Epithelial cell of esophagus (primary cell): ENCODE measurements around the gene CLEC6A.
A peak's percentile ranks its signal among the peaks of the same experiment; 100 is the strongest.
"Not testable (repeated sequence)": the region's sequence is repeated elsewhere in the genome, so short reads cannot be mapped to it uniquely, and the experiment has no call there.

ENCODE experiments used
- DNase-seq: peaks from one replicate; pipeline ENCODE4 v3.0.0; 2010; ENCODE audit warnings: low read depth
- H3K4me3 ChIP-seq: 2 replicates; pipeline ENCODE4 v1.5.1; 2011; ENCODE audit warnings: mild to moderate bottlenecking, low read length, control low read depth
- TF ChIP-seq, protein P1 (sequence below): IDR thresholded peaks from 2 replicates; pipeline ENCODE4 v1.5.1; 2011; ENCODE audit warnings: low read depth, mild to moderate bottlenecking, low read length, control low read depth, inconsistent platforms; ENCODE audit not compliant: insufficient read depth; ENCODE audit errors: missing control alignments

CLEC6A gene

DNA sequence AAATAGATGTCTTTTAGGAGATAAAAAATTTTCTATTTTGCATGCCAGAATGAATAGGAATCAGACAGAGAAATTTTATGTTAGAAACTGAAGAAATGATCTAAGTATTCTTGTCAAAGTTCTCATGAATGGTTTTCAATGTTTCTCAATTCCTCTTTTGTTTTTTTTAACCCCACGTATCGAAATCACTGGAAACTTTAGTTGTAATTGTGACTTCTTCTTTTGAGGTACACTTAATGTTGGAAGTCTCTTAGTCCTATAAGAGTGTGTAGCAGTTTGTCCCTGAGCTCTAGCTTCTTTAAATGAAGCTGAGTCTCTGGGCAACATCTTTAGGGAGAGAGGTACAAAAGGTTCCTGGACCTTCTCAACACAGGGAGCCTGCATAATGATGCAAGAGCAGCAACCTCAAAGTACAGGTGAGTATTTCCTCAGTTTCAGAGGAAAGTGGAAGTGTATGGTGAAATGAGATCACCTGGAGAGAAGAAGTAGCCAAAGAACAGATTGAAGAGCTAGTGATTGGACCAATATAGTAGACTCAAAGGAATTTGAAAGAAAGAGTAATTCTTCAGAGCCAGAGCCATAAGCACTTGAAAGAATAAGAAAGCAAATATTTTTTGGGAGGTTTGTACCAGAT, at the start of gene CLEC6A:
TSS of gene CLEC6A (plus strand) at position 236 of the 634 bp plus-strand sequence. CDS start at position 386, 150 bp downstream.
- TF ChIP-seq, protein P1, sequence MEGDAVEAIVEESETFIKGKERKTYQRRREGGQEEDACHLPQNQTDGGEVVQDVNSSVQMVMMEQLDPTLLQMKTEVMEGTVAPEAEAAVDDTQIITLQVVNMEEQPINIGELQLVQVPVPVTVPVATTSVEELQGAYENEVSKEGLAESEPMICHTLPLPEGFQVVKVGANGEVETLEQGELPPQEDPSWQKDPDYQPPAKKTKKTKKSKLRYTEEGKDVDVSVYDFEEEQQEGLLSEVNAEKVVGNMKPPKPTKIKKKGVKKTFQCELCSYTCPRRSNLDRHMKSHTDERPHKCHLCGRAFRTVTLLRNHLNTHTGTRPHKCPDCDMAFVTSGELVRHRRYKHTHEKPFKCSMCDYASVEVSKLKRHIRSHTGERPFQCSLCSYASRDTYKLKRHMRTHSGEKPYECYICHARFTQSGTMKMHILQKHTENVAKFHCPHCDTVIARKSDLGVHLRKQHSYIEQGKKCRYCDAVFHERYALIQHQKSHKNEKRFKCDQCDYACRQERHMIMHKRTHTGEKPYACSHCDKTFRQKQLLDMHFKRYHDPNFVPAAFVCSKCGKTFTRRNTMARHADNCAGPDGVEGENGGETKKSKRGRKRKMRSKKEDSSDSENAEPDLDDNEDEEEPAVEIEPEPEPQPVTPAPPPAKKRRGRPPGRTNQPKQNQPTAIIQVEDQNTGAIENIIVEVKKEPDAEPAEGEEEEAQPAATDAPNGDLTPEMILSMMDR: no peak
- DNase-seq: no peak
- H3K4me3 ChIP-seq: no peak within 1 kb of the TSS

GRCh38 chr12:8419576-8419975, 36.2 kb upstream of the CLEC6A start:
- not testable (repeated sequence) for H3K4me3 ChIP-seq
- peak; percentile 13 for DNase-seq

DNA sequence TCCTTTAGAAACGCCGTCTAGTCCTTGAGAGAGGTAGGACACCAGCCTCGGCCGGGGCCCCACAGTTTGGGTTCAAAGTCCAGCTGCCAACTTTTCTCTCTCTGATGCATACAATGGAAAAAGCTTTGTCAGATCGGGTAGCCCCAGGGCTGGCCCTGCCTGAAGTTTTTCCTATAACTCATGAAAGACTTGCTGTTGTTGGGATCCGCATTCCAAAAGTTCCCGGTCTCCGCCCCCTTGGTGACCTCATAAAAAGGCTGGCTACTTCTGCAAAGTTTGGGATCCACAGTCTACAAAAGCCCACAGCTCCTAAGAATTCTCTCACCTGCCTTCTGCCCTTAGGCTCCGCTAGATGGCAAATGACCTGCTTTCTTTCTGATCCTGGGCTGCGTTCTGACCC, 35.3 kb upstream of the CLEC6A start:
- H3K4me3 ChIP-seq: no peak overlapping the region
- DNase-seq: no peak
- TF ChIP-seq, protein P1: no peak

- DNase-seq, H3K4me3 ChIP-seq: not testable (repeated sequence)
Measured at GRCh38 chr12:8444536-8445278, 11.1 kb upstream of the CLEC6A start.

DNA sequence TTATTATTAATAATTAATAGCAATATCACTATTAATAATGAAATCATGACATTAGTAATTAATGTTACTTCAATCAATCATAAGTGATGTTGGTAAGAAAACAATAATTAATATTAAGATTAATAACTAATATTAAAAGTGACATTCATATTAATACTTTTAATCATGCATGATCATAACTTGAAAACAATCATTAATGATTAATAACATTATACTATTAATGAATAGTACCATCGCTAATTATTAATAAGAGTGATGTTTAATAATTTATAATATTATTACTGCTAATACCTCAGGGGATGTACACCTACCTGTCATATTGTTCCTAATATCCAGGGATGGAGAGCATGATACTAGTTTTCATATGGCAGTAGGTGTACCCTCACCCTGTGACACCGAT, 10.0 kb upstream of the CLEC6A start:
- TF ChIP-seq, protein P1: no peak
- DNase-seq: no peak

DNA sequence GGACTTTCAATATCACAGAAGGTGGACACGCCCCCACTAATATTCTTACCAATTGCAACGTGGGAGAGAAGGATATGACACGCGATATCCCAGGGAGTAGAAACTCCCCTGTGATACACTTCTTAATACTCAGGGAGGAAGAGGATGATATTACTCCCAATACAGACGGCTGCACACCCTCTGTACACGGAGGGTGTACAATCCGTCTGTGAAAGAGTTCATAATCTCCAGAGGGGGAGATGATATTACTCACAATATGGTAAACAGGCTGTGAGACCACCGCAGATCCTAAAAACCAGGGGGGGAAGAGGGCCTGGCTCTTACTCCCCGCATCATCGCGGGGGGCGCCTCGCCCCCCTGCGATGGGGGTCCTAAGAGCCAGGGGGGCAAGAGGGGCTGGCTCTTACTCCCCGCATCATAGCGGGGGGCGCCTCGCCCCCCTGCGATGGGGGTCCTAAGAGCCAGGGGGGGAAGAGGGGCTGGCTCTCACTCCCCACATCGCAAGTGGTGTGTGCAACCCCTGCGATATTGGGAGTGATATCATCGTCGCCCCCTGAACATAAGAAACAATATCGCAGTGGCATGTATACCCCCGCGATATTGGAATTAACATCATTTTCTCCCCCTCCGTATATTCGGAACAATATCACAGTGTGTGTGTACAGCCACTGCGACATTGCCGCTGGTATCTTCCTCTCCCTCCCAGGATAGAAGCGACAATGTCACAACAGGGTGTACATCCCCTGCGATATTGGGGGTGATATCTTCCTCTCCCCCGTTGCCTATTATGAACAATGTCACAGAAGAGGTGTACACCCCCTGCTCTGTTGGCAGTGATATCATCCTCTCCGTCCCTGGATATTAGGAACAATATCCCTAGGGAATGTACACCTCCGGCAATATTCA, 8.9 kb upstream of the CLEC6A start:
- no peak for DNase-seq
- H3K4me3 ChIP-seq: no peak overlapping the region
- TF ChIP-seq, protein P1: no peak

More for the DNA sequence above, 10.0 kb upstream of the CLEC6A start:
- no peak overlapping the region for H3K4me3 ChIP-seq

- no peak for DNase-seq
- no peak overlapping the region for H3K4me3 ChIP-seq
- TF ChIP-seq, protein P1: no peak
Measured at GRCh38 chr12:8449355-8449859, 6.4 kb upstream of the CLEC6A start.
